Caco-2 (cell line): Measurements from ENCODE around the gene SARS1. TPM values are rescaled to one million over a fixed set of nuclear protein-coding genes. Genes with fewer than 3 reads are reported as not detected.

Experiments used
- BruUV-seq: library from RNA; stranded (reverse); fragments of 400-500 nt; replicated peaks from 2 replicates; lab custom pipeline; 2021; lab: Mats Ljungman, UMichigan
- CTCF ChIA-PET: fragments of 300-600 bp; sonication (Branson Sonifier 250); formaldehyde crosslinking; loops from one replicate; lab custom pipeline; 2022; ENCODE audit warnings: antibody characterized with exemption; lab: Charles Lee
- POLR2A ChIA-PET: fragments of 300-600 bp; sonication (Branson Sonifier 250); formaldehyde crosslinking; loops from one replicate; lab custom pipeline; 2022; ENCODE audit warnings: antibody characterized with exemption; lab: Charles Lee
- DNase-seq, 2 experiments: peaks; one replicate each; pipeline versions ENCODE4 v3.0.0 to v3.0.0-alpha.2; 2020 to 2022
- H3K27me3 ChIP-seq: replicated peaks from 2 replicates; pipeline ENCODE4 v1.6.0; 2011; ENCODE audit warnings: low read length; ENCODE audit not compliant: control insufficient read depth, insufficient read depth
- H3K36me3 ChIP-seq: 2 replicates; pipeline ENCODE4 v1.5.1; 2011; ENCODE audit warnings: low read length; ENCODE audit not compliant: control insufficient read depth, insufficient read depth
- H3K4me1 ChIP-seq: fragments of 250-450 bp; sonication (Bioruptor Pico); 2 replicates; pipeline ENCODE4 v1.5.1; 2020; ENCODE audit warnings: mild to moderate bottlenecking
- H3K4me3 ChIP-seq: 2 replicates; pipeline ENCODE4 v1.5.1; 2011; ENCODE audit warnings: low read depth, mild to moderate bottlenecking, control low read depth, low read length
- H3K9me3 ChIP-seq: fragments of 250-450 bp; sonication (Bioruptor Pico); 2 replicates; pipeline ENCODE4 v1.5.1; 2020; ENCODE audit warnings: mild to moderate bottlenecking, moderate library complexity
- H3K27ac Mint-ChIP-seq: one replicate; pipeline ENCODE4 v1.8.0; 2022; ENCODE audit warnings: mixed read lengths; ENCODE audit not compliant: unreplicated experiment
- H3K27me3 Mint-ChIP-seq: one replicate; pipeline ENCODE4 v1.8.0; 2022; ENCODE audit warnings: mixed read lengths; ENCODE audit not compliant: insufficient read depth, unreplicated experiment
- H3K36me3 Mint-ChIP-seq: one replicate; pipeline ENCODE4 v1.8.0; 2022; ENCODE audit warnings: mild to moderate bottlenecking, mixed read lengths; ENCODE audit not compliant: insufficient read depth, unreplicated experiment
- H3K4me1 Mint-ChIP-seq: one replicate; pipeline ENCODE4 v1.8.0; 2022; ENCODE audit warnings: low read depth, mixed read lengths; ENCODE audit not compliant: unreplicated experiment
- H3K4me3 Mint-ChIP-seq: one replicate; pipeline ENCODE4 v1.8.0; 2022; ENCODE audit warnings: mild to moderate bottlenecking, moderate library complexity, mixed read lengths; ENCODE audit not compliant: unreplicated experiment
- H3K9me3 Mint-ChIP-seq: one replicate; pipeline ENCODE4 v1.8.0; 2022; ENCODE audit warnings: mixed read lengths; ENCODE audit not compliant: unreplicated experiment
- CTCF ChIP-seq, 2 experiments: fragments of 200-600 bp in 1 of 2; IDR thresholded peaks; 1 replicate in 1 of 2; 2 replicates in 1 of 2; pipeline versions ENCODE4 v1.5.1 to v1.8.0; 2011 to 2022; ENCODE audit warnings: antibody characterized with exemption in 1 of 2, control low read depth in 1 of 2, inconsistent platforms in 1 of 2, low read depth in 1 of 2, low read length in 1 of 2, mild to moderate bottlenecking in 1 of 2, moderate library complexity in 1 of 2; ENCODE audit not compliant: insufficient read depth in 1 of 2, severe bottlenecking in 1 of 2, unreplicated experiment in 1 of 2
- intact Hi-C: fragments of 100-400 bp; cut with micrococcal nuclease; formaldehyde crosslinking; loops from one replicate; pipeline ENCODE4 v1.10.0; 2022; ENCODE audit not compliant: unreplicated experiment
- total RNA-seq: library from RNA; stranded (reverse); gene quantifications from 2 replicates; pipeline ENCODE4 v1.2.3, GENCODE V29; 2022

The SARS1 gene
- total RNA-seq, 1 experiment from 2014 or later = 225 TPM

GRCh38 chr1:109206339-109206738 lies 7.4 kb upstream of the SARS1 start:
- H3K27me3 Mint-ChIP-seq = no peaks in the 10 kb centered on the region
- BruUV-seq = no TSS peak
- Histone ChIP-seq H3K4me3 (no peak overlapping the region), H3K4me1 (no peaks in the 10 kb centered on the region), H3K9me3 (no peaks in the 10 kb centered on the region), H3K36me3 (no peaks in the 10 kb centered on the region), H3K27me3 (no peaks in the 10 kb centered on the region)
- ChIA-PET CTCF (no interaction called here), POLR2A (interaction anchor here (0.6 kb wide), 1 partner anchor 25 kb away, joined by 3 read pairs; no protein-coding TSS in a partner anchor)
- DNase-seq = no peak
- no peak overlapping the region for H3K27ac Mint-ChIP-seq
- H3K36me3 Mint-ChIP-seq = no peaks in the 10 kb centered on the region
- H3K4me3 Mint-ChIP-seq = no peak overlapping the region
- H3K4me1 Mint-ChIP-seq = no peaks in the 10 kb centered on the region
- no peaks in the 10 kb centered on the region for H3K9me3 Mint-ChIP-seq
- intact Hi-C loops = no loop called here
- TF ChIP-seq CTCF (IDR thresholded peaks at IDR 0.05; ENCODE audit: insufficient read depth in 1 of 2, low read depth in 1 of 2, low read length in 1 of 2, severe bottlenecking in 1 of 2, unreplicated experiment in 1 of 2) = no peak

GRCh38 chr1:109207467-109208103 lies 6.1 kb upstream of the SARS1 start:
- intact Hi-C loops = no loop called here

GRCh38 chr1:109208394-109208793 lies 5.3 kb upstream of the SARS1 start:
- BruUV-seq = no TSS peak
- intact Hi-C loops = no loop called here

More at GRCh38 chr1:109207467-109208103, 6.1 kb upstream of the SARS1 start:
- no TSS peak for BruUV-seq
- Mint-ChIP-seq H3K36me3 (no peaks in the 10 kb centered on the region), H3K4me3 (no peak overlapping the region), H3K27me3 (no peaks in the 10 kb centered on the region), H3K9me3 (no peaks in the 10 kb centered on the region), H3K27ac (no peak overlapping the region), H3K4me1 (no peaks in the 10 kb centered on the region)
- H3K27me3 ChIP-seq = no peaks in the 10 kb centered on the region
- H3K9me3 ChIP-seq = no peaks in the 10 kb centered on the region
- no peaks in the 10 kb centered on the region for H3K36me3 ChIP-seq
- no peaks in the 10 kb centered on the region for H3K4me1 ChIP-seq
- TF ChIP-seq CTCF (IDR thresholded peaks at IDR 0.05; ENCODE audit: insufficient read depth in 1 of 2, low read depth in 1 of 2, low read length in 1 of 2, severe bottlenecking in 1 of 2, unreplicated experiment in 1 of 2) = no peak
- DNase-seq = no peak
- H3K4me3 ChIP-seq = no peak overlapping the region
- ChIA-PET CTCF (no interaction called here), POLR2A (no interaction called here)

More at GRCh38 chr1:109208394-109208793, 5.3 kb upstream of the SARS1 start:
- no peaks in the 10 kb centered on the region for H3K9me3 Mint-ChIP-seq
- no peaks in the 10 kb centered on the region for H3K36me3 Mint-ChIP-seq
- no peak for TF ChIP-seq CTCF (IDR thresholded peaks at IDR 0.05; ENCODE audit: insufficient read depth in 1 of 2, low read depth in 1 of 2, low read length in 1 of 2, severe bottlenecking in 1 of 2, unreplicated experiment in 1 of 2)
- H3K27ac Mint-ChIP-seq = no peak overlapping the region
- Histone ChIP-seq H3K9me3 (no peaks in the 10 kb centered on the region), H3K27me3 (no peaks in the 10 kb centered on the region), H3K36me3 (no peaks in the 10 kb centered on the region), H3K4me3 (no peak overlapping the region), H3K4me1 (no peaks in the 10 kb centered on the region)
- POLR2A ChIA-PET = no interaction called here
- CTCF ChIA-PET = no interaction called here
- no peaks in the 10 kb centered on the region for H3K4me1 Mint-ChIP-seq
- no peaks in the 10 kb centered on the region for H3K27me3 Mint-ChIP-seq
- H3K4me3 Mint-ChIP-seq = no peak overlapping the region
- no peak for DNase-seq
